GM12891 (cell line): Measurements from ENCODE around the gene MUCL3.

Experiments used
- POLR2A ChIP-seq: IDR thresholded peaks from 2 replicates; pipeline ENCODE4 v1.6.1; 2011; ENCODE audit warnings: low read depth, low read length, control low read depth
- POLR2AphosphoS5 ChIP-seq: IDR thresholded peaks from 2 replicates; pipeline ENCODE4 v1.6.1; 2011; ENCODE audit warnings: low read depth, low read length, control low read depth

DNA sequence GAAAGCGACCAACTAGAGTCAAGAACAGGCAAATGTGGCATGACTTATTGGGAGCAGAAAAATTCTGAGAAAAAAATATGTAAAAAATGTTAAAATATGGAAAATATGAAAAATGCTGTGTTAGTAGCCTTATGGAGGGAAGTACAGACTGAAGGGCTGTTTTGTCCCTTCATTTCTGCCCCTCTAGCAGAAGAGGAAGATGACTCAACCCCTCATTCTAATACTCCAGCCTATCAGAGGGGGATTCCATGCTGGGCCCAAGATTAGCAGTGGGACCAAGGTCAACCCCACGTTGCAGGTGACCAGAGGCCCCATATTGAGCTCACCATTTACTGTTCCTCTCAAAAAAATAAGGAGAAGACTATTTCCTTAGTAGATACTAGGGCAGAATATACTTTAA lies 51.1 kb downstream of the MUCL3 start:
- TF ChIP-seq POLR2A, result no peak
- no peak for TF ChIP-seq POLR2AphosphoS5
